ENCODE results near the gene SLC30A7.
"Not testable (repeated sequence)": the region's sequence is repeated elsewhere in the genome, so short reads cannot be mapped to it uniquely, and the experiment has no call there.

SLC30A7 gene

GRCh38 chr1:100889869-100890482, 5.9 kb upstream of the SLC30A7 start:
- DNase-seq (ENCODE audit: low read depth): not testable (repeated sequence)

- no peak for DNase-seq (ENCODE audit: low read depth)
These were observed 4.5 kb upstream of the SLC30A7 start for GRCh38 chr1:100891380-100891779.

- no peak for DNase-seq (ENCODE audit: low read depth)
These were observed 3.3 kb upstream of the SLC30A7 start for GRCh38 chr1:100892554-100892953.

- no peak for DNase-seq (ENCODE audit: low read depth)
These were observed 2.2 kb upstream of the SLC30A7 start for GRCh38 chr1:100893718-100894117.

- peak; percentile 33 for DNase-seq (ENCODE audit: low read depth)
These were observed 1.0 kb upstream of the SLC30A7 start, which contains the start of gene EXTL2 for GRCh38 chr1:100894603-100895539. TSS of gene EXTL2 (minus strand) at chr1:100894842. CDS start at chr1:100888757, 6,085 bp downstream.

- DNase-seq (ENCODE audit: low read depth): peak; percentile 28
These were observed 642 bp downstream of the SLC30A7 start for GRCh38 chr1:100896481-100896982.

- DNase-seq (ENCODE audit: low read depth): no peak
These were observed 6.5 kb downstream of the SLC30A7 start for GRCh38 chr1:100902365-100902764.

- no peak for DNase-seq (ENCODE audit: low read depth)
These were observed 7.9 kb downstream of the SLC30A7 start for GRCh38 chr1:100903777-100904176.

- no peak for DNase-seq (ENCODE audit: low read depth)
These were observed 8.6 kb downstream of the SLC30A7 start for GRCh38 chr1:100904528-100904927.

GRCh38 chr1:100905181-100905580, 9.3 kb downstream of the SLC30A7 start:
- no peak for DNase-seq (ENCODE audit: low read depth)

GRCh38 chr1:100907887-100908286, 12.0 kb downstream of the SLC30A7 start:
- no peak for DNase-seq (ENCODE audit: low read depth)

GRCh38 chr1:100909018-100909417, 13.1 kb downstream of the SLC30A7 start:
- no peak for DNase-seq (ENCODE audit: low read depth)

- no peak for DNase-seq (ENCODE audit: low read depth)
These were observed 16.1 kb downstream of the SLC30A7 start for GRCh38 chr1:100912019-100912418.

GRCh38 chr1:100921110-100921706, 25.3 kb downstream of the SLC30A7 start:
- no peak for DNase-seq (ENCODE audit: low read depth)

- DNase-seq (ENCODE audit: low read depth): no peak
These were observed 28.3 kb downstream of the SLC30A7 start for GRCh38 chr1:100924212-100924611.

- DNase-seq (ENCODE audit: low read depth): no peak
These were observed 29.1 kb downstream of the SLC30A7 start for GRCh38 chr1:100924991-100925390.

GRCh38 chr1:100926240-100926639, 30.4 kb downstream of the SLC30A7 start:
- DNase-seq (ENCODE audit: low read depth): no peak

GRCh38 chr1:100927276-100927675, 31.4 kb downstream of the SLC30A7 start:
- peak; percentile 33 for DNase-seq (ENCODE audit: low read depth)

GRCh38 chr1:100928128-100928527, 32.2 kb downstream of the SLC30A7 start:
- no peak for DNase-seq (ENCODE audit: low read depth)

GRCh38 chr1:100930494-100930893, 34.6 kb downstream of the SLC30A7 start:
- DNase-seq (ENCODE audit: low read depth): no peak

GRCh38 chr1:100931716-100932115, 35.8 kb downstream of the SLC30A7 start:
- no peak for DNase-seq (ENCODE audit: low read depth)

- not testable (repeated sequence) for DNase-seq (ENCODE audit: low read depth)
These were observed 37.7 kb downstream of the SLC30A7 start for GRCh38 chr1:100933555-100933954.
